Endometrial microvascular endothelial cells (primary cell): ENCODE data around the gene HINFP. TPM values are rescaled to one million over a fixed set of nuclear protein-coding genes. Genes with fewer than 3 reads are reported as not detected.
"Not testable (repeated sequence)": the region's sequence is repeated elsewhere in the genome, so short reads cannot be mapped to it uniquely, and the experiment has no call there.

Experiments
- in situ Hi-C: cut with HindIII; loops from 2 replicates; pipeline ENCODE4 v1.10.0; 2017; ENCODE audit warnings: low sequenced_read_pairs, low pct_unique_long_range_greater_than_20kb; ENCODE audit errors: inconsistent ontology term
- total RNA-seq: library from RNA; depleted of rRNA; stranded (reverse); fragments of >200 nt; gene quantifications from one replicate; pipeline ENCODE4 v1.2.3, GENCODE V29; 2015; ENCODE audit errors: inconsistent ontology term

Gene HINFP
- total RNA-seq, 1 donor from 2014 or later: 11.4 TPM

- in situ Hi-C loops: loop anchor here (25.0 kb wide), 1 partner anchor 149 kb away; no protein-coding TSS in a partner anchor
Measured at GRCh38 chr11:119113716-119114115, 7.7 kb upstream of the HINFP start.

- in situ Hi-C loops: loop anchor here (25.0 kb wide), 1 partner anchor 148 kb away; no protein-coding TSS in a partner anchor
Measured at GRCh38 chr11:119114351-119114750, 7.0 kb upstream of the HINFP start.

GRCh38 chr11:119115484-119116234, 5.7 kb upstream of the HINFP start:
- in situ Hi-C loops: loop anchor here (25.0 kb wide), 1 partner anchor 147 kb away; no protein-coding TSS in a partner anchor

GRCh38 chr11:119116235-119116594, 5.2 kb upstream of the HINFP start:
- in situ Hi-C loops: loop anchor here (25.0 kb wide), 1 partner anchor 146 kb away; no protein-coding TSS in a partner anchor

- in situ Hi-C loops: loop anchor here (25.0 kb wide), 1 partner anchor 146 kb away; no protein-coding TSS in a partner anchor
Measured at GRCh38 chr11:119116601-119117000, 4.8 kb upstream of the HINFP start.

GRCh38 chr11:119117004-119117706, 4.2 kb upstream of the HINFP start:
- in situ Hi-C loops: loop anchor here (25.0 kb wide), 1 partner anchor 145 kb away; no protein-coding TSS in a partner anchor

GRCh38 chr11:119118227-119118626, 3.2 kb upstream of the HINFP start:
- in situ Hi-C loops: loop anchor here (25.0 kb wide), 1 partner anchor 144 kb away; no protein-coding TSS in a partner anchor

GRCh38 chr11:119118946-119119345, 2.4 kb upstream of the HINFP start:
- in situ Hi-C loops: loop anchor here (25.0 kb wide), 1 partner anchor 143 kb away; no protein-coding TSS in a partner anchor

- in situ Hi-C loops: loop anchor here (25.0 kb wide), 1 partner anchor 142 kb away; no protein-coding TSS in a partner anchor
Measured at GRCh38 chr11:119120639-119121007, 757 bp upstream of the HINFP start.

- in situ Hi-C loops: loop anchor here (25.0 kb wide), 1 partner anchor 141 kb away; no protein-coding TSS in a partner anchor
Measured at GRCh38 chr11:119121811-119122124, 388 bp downstream of the HINFP start.

GRCh38 chr11:119125821-119126220, 4.4 kb downstream of the HINFP start:
- in situ Hi-C loops: no loop called here

- in situ Hi-C loops: no loop called here
Measured at GRCh38 chr11:119126675-119127268, 5.4 kb downstream of the HINFP start.

GRCh38 chr11:119130662-119131061, 9.3 kb downstream of the HINFP start:
- in situ Hi-C loops: no loop called here

GRCh38 chr11:119134389-119134978, 13.1 kb downstream of the HINFP start:
- in situ Hi-C loops: no loop called here

- in situ Hi-C loops: not testable (repeated sequence)
Measured at GRCh38 chr11:119139276-119139675, 17.9 kb downstream of the HINFP start.

- in situ Hi-C loops: no loop called here
Measured at GRCh38 chr11:119144825-119145486, 23.6 kb downstream of the HINFP start.

- in situ Hi-C loops: no loop called here
Measured at GRCh38 chr11:119145551-119145950, 24.2 kb downstream of the HINFP start.

- in situ Hi-C loops: no loop called here
Measured at GRCh38 chr11:119147604-119148333, 26.4 kb downstream of the HINFP start.
